Progenitor cell of endocrine pancreas (in vitro differentiated cells): ENCODE results near the gene MYH4. TPM values are rescaled to one million over a fixed set of nuclear protein-coding genes. Genes with fewer than 3 reads are reported as not detected.

Source experiments
- DNase-seq: peaks from one replicate; pipeline ENCODE4 v3.0.0; 2021; ENCODE audit warnings: low spot score; ENCODE audit not compliant: unreplicated experiment
- H3K27ac Mint-ChIP-seq: 2 replicates; pipeline ENCODE4 v1.8.0; 2021; ENCODE audit warnings: mild to moderate bottlenecking, moderate library complexity, mixed read lengths
- H3K27me3 Mint-ChIP-seq: 2 replicates; pipeline ENCODE4 v1.8.0; 2021; ENCODE audit warnings: mixed read lengths
- H3K36me3 Mint-ChIP-seq: 2 replicates; pipeline ENCODE4 v1.8.0; 2022; ENCODE audit warnings: mixed read lengths; ENCODE audit not compliant: insufficient read depth
- H3K4me1 Mint-ChIP-seq: 2 replicates; pipeline ENCODE4 v1.8.0; 2021; ENCODE audit warnings: low read depth, mixed read lengths
- H3K4me3 Mint-ChIP-seq: 2 replicates; pipeline ENCODE4 v1.8.0; 2021; ENCODE audit warnings: low read depth, mild to moderate bottlenecking, moderate library complexity, mixed read lengths
- H3K9me3 Mint-ChIP-seq: 2 replicates; pipeline ENCODE4 v1.8.0; 2021; ENCODE audit warnings: low read depth, mixed read lengths
- total RNA-seq: library from RNA; stranded (reverse); gene quantifications from 2 replicates; pipeline ENCODE4 v1.2.1, GENCODE V29; 2021
- TF ChIP-seq, protein P1 (sequence below): fragments of 200-600 bp; sonication (generic); IDR thresholded peaks from one replicate; pipeline ENCODE4 v1.5.0; 2021; ENCODE audit warnings: antibody characterized with exemption, mild to moderate bottlenecking; ENCODE audit not compliant: unreplicated experiment

The MYH4 gene
- total RNA-seq, 1 donor from 2014 or later, result not detected

- H3K27ac Mint-ChIP-seq, result no peak overlapping the region
- H3K9me3 Mint-ChIP-seq, result peaks cover 5% of the 10 kb centered on the region
- DNase-seq, result no peak
- peaks cover 14% of the 10 kb centered on the region for H3K27me3 Mint-ChIP-seq
- TF ChIP-seq, protein P1, sequence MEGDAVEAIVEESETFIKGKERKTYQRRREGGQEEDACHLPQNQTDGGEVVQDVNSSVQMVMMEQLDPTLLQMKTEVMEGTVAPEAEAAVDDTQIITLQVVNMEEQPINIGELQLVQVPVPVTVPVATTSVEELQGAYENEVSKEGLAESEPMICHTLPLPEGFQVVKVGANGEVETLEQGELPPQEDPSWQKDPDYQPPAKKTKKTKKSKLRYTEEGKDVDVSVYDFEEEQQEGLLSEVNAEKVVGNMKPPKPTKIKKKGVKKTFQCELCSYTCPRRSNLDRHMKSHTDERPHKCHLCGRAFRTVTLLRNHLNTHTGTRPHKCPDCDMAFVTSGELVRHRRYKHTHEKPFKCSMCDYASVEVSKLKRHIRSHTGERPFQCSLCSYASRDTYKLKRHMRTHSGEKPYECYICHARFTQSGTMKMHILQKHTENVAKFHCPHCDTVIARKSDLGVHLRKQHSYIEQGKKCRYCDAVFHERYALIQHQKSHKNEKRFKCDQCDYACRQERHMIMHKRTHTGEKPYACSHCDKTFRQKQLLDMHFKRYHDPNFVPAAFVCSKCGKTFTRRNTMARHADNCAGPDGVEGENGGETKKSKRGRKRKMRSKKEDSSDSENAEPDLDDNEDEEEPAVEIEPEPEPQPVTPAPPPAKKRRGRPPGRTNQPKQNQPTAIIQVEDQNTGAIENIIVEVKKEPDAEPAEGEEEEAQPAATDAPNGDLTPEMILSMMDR, result no peak
- H3K36me3 Mint-ChIP-seq, result no peaks in the 10 kb centered on the region
- H3K4me1 Mint-ChIP-seq, result no peaks in the 10 kb centered on the region
- H3K4me3 Mint-ChIP-seq, result no peak overlapping the region
Measured at GRCh38 chr17:10428781-10429180, 40.6 kb downstream of the MYH4 start.

DNA sequence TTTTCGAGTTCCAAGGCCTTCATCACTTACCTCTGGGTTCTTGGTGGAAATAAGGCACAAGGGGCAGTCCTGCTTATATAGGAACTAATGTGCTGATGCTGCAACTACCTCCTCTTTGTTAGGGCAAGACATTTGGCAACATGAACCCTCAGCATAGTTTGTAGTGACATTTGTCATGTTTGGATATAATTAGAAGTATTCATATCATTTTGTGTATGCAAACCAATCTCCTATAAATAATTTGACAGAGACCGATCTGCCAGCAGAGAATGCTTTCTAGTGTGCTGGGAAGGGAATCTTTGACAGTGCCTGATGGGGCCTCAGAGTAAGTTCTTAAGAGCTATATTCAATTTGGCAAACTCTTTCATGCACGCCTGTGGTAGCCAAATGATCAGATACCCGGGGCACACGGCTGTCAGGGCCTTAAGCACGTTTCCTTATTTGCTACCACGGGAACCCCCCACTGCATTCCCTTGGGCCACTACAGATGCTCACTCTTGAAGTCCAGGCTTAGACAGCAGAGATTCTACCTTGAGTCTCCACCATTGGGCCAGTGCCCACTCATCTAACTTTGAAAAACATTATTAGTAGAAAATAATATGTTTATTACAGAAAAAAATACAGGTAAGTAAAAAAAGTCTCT lies 47.3 kb downstream of the MYH4 start, which contains the start of gene MYH8:
TSS of gene MYH8 (minus strand) at position 51 of the 643 bp plus-strand sequence. CDS start 1,723 bp downstream, outside the sequence.
- TF ChIP-seq, protein P1, result no peak
- H3K36me3 Mint-ChIP-seq, result no peaks in the 10 kb centered on the region
- H3K9me3 Mint-ChIP-seq, result no peaks in the 10 kb centered on the region
- no peak within 1 kb of the TSS for H3K4me3 Mint-ChIP-seq
- no peak for DNase-seq
- H3K27ac Mint-ChIP-seq, result no peak within 1 kb of the TSS
- H3K4me1 Mint-ChIP-seq, result no peaks in the 10 kb centered on the region
- peaks cover 5% of the 10 kb centered on the region for H3K27me3 Mint-ChIP-seq

GRCh38 chr17:10421211-10421610 lies 48.1 kb downstream of the MYH4 start:
- peaks cover 5% of the 10 kb centered on the region for H3K27me3 Mint-ChIP-seq
- no peaks in the 10 kb centered on the region for H3K9me3 Mint-ChIP-seq
- H3K27ac Mint-ChIP-seq, result no peak overlapping the region
- TF ChIP-seq, protein P1, result no peak
- H3K4me1 Mint-ChIP-seq, result no peaks in the 10 kb centered on the region
- H3K4me3 Mint-ChIP-seq, result no peak overlapping the region
- no peaks in the 10 kb centered on the region for H3K36me3 Mint-ChIP-seq
- no peak for DNase-seq

GRCh38 chr17:10420811-10421210 lies 48.5 kb downstream of the MYH4 start:
- no peak overlapping the region for H3K27ac Mint-ChIP-seq
- H3K36me3 Mint-ChIP-seq, result no peaks in the 10 kb centered on the region
- no peaks in the 10 kb centered on the region for H3K4me1 Mint-ChIP-seq
- DNase-seq, result no peak
- H3K4me3 Mint-ChIP-seq, result no peak overlapping the region
- TF ChIP-seq, protein P1, result no peak
- peaks cover 9% of the 10 kb centered on the region for H3K27me3 Mint-ChIP-seq
- no peaks in the 10 kb centered on the region for H3K9me3 Mint-ChIP-seq

GRCh38 chr17:10417431-10417830 lies 51.9 kb downstream of the MYH4 start:
- Mint-ChIP-seq H3K4me3 (no peak overlapping the region), H3K36me3 (no peaks in the 10 kb centered on the region), H3K4me1 (no peaks in the 10 kb centered on the region), H3K27ac (peak overlapping the region; percentile 47), H3K27me3 (peaks cover 17% of the 10 kb centered on the region), H3K9me3 (no peaks in the 10 kb centered on the region)
- TF ChIP-seq, protein P1, result no peak
- DNase-seq, result no peak
